IPS DF 6.9 (cell line): ENCODE measurements around the gene STPG4.
A peak's percentile ranks its signal among the peaks of the same experiment; 100 is the strongest.
"Not testable (repeated sequence)": the region's sequence is repeated elsewhere in the genome, so short reads cannot be mapped to it uniquely, and the experiment has no call there.

Experiments
- DNase-seq: peaks from one replicate; pipeline ENCODE4 v3.0.0-alpha.2; 2013; ENCODE audit warnings: low read depth, low spot score
- H3K27ac ChIP-seq: one replicate; pipeline ENCODE4 v1.5.1; 2013; ENCODE audit warnings: low read length, control low read depth
- H3K27me3 ChIP-seq: 2 replicates; pipeline ENCODE4 v1.6.1; 2013; ENCODE audit warnings: mild to moderate bottlenecking, low read length; ENCODE audit not compliant: control insufficient read depth, insufficient read depth
- H3K36me3 ChIP-seq: 2 replicates; pipeline ENCODE4 v1.6.1; 2013; ENCODE audit warnings: low read length; ENCODE audit not compliant: control insufficient read depth, insufficient read depth
- H3K4me1 ChIP-seq: 2 replicates; pipeline ENCODE4 v1.6.1; 2013; ENCODE audit warnings: low read length; ENCODE audit not compliant: control insufficient read depth, insufficient read depth
- H3K4me3 ChIP-seq: 2 replicates; pipeline ENCODE4 v1.5.1; 2013; ENCODE audit warnings: mild to moderate bottlenecking, low read length
- H3K9me3 ChIP-seq: 2 replicates; pipeline ENCODE4 v1.6.1; 2013; ENCODE audit warnings: low read length, inconsistent platforms; ENCODE audit not compliant: control insufficient read depth, insufficient read depth
- WGBS: extraction: QIAGEN DNeasy Blood & Tissue Kit; methylation state at CpG from one replicate; pipeline ENCODE4 v1.1.7; 2013; ENCODE audit warnings: mixed read lengths, missing lambda C conversion rate; ENCODE audit not compliant: insufficient read length, insufficient coverage; 5-methylcytosine and 5-hydroxymethylcytosine counted together

STPG4 gene

GRCh38 chr2:47174733-47175361, 19.7 kb upstream of the STPG4 start:
- WGBS: no CpG with 5 or more reads among the region's 15 CpGs

DNA sequence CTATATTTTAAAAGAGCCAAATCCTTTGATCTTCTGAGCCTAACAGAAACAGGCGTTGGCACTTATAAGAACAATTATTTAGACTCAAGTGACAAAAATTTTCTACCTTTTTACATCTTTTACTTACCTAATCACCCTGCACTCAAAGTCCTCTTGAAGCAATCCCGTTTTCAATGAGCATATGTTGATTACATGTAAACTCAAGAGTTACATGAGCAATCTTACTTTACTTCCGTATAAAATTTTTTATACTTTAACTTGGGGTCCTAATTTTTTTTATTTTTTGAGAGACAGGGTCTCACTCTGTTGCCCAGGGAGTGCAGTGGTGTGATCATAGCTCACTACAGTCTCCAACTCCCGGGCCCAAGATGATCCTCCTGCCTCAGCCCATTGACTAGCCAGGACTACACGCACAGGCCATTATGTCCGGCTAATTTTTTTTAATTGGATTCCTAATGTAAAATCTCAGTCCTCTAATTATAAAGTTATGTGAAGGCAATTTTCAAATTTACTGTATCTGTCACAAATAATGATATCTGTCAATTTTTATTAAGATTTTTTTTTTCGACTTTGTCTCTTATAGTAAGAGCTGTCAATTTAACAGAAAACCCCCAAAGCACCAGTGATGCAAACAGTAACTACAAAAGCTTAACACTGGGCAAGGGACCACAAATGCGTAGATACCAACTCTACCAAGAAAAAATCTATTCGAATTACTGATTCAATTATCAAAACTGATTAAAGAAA, 19.1 kb upstream of the STPG4 start:
- no CpG with 5 or more reads among the region's 9 CpGs for WGBS
- H3K4me1 ChIP-seq: peaks cover 1% of the 10 kb centered on the region; the same call in 1 of the 2 replicates
- DNase-seq: no peak
- H3K27me3 ChIP-seq: no peaks in the 10 kb centered on the region
- no peaks in the 10 kb centered on the region for H3K36me3 ChIP-seq
- no peaks in the 10 kb centered on the region for H3K9me3 ChIP-seq
- no peak overlapping the region for H3K27ac ChIP-seq
- H3K4me3 ChIP-seq: no peak overlapping the region

More at GRCh38 chr2:47174733-47175361, 19.7 kb upstream of the STPG4 start:
- no peak for DNase-seq
- Histone ChIP-seq H3K27ac (no peak overlapping the region), H3K4me1 (peaks cover 1% of the 10 kb centered on the region; the same call in 1 of the 2 replicates), H3K27me3 (no peaks in the 10 kb centered on the region), H3K36me3 (no peaks in the 10 kb centered on the region), H3K4me3 (peak overlapping the region; percentile 97; the same call in 1 of the 2 replicates), H3K9me3 (no peaks in the 10 kb centered on the region)

GRCh38 chr2:47172922-47173695, 18.0 kb upstream of the STPG4 start:
- Histone ChIP-seq H3K36me3 (0 out of 2 replicates have a peak, but pooled peaks cover 4% of the 10 kb centered on the region), H3K9me3 (no peaks in the 10 kb centered on the region), H3K4me1 (no peaks in the 10 kb centered on the region; the same call in 1 of the 2 replicates), H3K4me3 (no peak overlapping the region), H3K27ac (no peak overlapping the region), H3K27me3 (no peaks in the 10 kb centered on the region)
- no CpG with 5 or more reads among the region's 3 CpGs for WGBS
- no peak for DNase-seq

GRCh38 chr2:47172156-47172921, 17.2 kb upstream of the STPG4 start:
- 0 out of 2 replicates have a peak, but pooled peaks cover 5% of the 10 kb centered on the region for H3K36me3 ChIP-seq
- DNase-seq: no peak
- WGBS: no CpG with 5 or more reads among the region's 9 CpGs
- H3K4me1 ChIP-seq: no peaks in the 10 kb centered on the region
- no peak overlapping the region for H3K4me3 ChIP-seq
- H3K9me3 ChIP-seq: no peaks in the 10 kb centered on the region
- no peak overlapping the region for H3K27ac ChIP-seq
- no peaks in the 10 kb centered on the region for H3K27me3 ChIP-seq

GRCh38 chr2:47169784-47170183, 14.7 kb upstream of the STPG4 start:
- H3K36me3 ChIP-seq: 0 out of 2 replicates have a peak, but pooled peaks cover 6% of the 10 kb centered on the region
- no peak overlapping the region for H3K27ac ChIP-seq
- no peak for DNase-seq
- H3K9me3 ChIP-seq: no peaks in the 10 kb centered on the region
- no CpG with 5 or more reads among the region's 2 CpGs for WGBS
- H3K27me3 ChIP-seq: no peaks in the 10 kb centered on the region
- H3K4me3 ChIP-seq: no peak overlapping the region
- H3K4me1 ChIP-seq: no peaks in the 10 kb centered on the region

DNA sequence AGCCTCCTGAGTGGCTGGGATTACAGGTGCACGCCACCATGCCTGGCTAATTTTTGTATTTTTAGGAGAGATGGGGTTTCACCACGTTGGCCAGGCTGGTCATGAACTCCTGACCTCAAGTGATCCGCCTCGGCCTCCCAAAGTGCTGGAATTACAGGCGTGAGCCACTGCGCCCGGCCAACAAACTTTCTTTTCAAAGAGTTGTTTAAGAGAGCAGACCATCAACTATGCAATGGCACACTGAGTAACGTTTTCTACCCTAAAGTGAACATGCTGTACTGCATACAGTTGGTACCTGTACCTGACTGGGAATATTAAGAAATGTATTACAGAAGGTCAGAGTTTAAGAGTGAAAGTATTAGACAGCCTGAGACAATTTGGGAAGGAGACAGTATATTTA, 13.8 kb upstream of the STPG4 start:
- H3K4me1 ChIP-seq, H3K36me3 ChIP-seq, H3K27ac ChIP-seq, H3K27me3 ChIP-seq, H3K9me3 ChIP-seq, DNase-seq, H3K4me3 ChIP-seq: not testable (repeated sequence)
- WGBS: no CpG with 5 or more reads among the region's 8 CpGs

DNA sequence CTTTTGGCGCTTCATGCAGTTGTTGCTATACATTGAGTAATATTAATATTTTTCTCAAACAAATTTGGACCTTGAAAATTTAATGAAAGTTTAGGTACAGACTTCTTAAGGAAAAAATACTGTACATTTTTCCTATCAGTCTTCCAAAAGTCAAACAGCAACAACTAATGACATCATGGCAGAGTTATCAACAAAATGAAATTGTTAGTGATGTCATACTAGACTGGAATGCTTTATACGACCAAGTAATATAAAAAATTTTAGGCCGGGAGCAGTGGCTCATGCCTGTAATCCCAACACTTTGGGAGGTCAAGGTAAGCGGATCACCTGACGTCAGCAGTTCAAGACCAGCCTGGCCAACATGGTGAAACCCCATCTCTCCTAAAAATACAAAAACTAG, 12.0 kb upstream of the STPG4 start:
- Histone ChIP-seq H3K36me3 (0 out of 2 replicates have a peak, but pooled peaks cover 6% of the 10 kb centered on the region), H3K27ac (no peak overlapping the region), H3K27me3 (no peaks in the 10 kb centered on the region), H3K9me3 (no peaks in the 10 kb centered on the region), H3K4me3 (no peak overlapping the region), H3K4me1 (no peaks in the 10 kb centered on the region)
- WGBS: no CpG with 5 or more reads among the region's 5 CpGs
- no peak for DNase-seq

DNA sequence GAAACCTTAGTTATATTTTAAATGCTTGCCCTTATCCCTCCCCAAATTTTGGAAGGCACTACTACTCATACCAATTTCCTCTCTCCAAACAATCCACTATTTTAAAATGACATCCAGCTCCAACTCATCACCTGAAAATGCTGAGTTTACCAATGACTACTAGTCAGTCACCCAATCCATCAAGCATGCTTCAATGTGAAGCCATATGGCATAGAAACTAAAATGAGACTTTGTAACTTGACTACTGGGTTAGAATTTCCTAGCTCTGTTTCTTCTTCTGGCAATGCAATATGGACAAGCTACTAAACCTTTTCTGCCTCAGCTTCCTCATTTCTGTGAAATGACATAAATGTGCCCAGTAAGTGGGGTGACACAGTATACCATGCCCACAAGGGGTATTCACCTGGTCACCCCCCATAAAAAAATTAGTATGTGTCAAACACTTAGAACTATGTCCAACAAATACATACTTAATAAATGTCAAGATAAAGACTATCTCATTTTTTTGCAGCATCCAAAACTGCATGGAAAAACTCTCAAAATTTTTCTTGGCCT, 10.0 kb upstream of the STPG4 start:
- DNase-seq: no peak
- H3K36me3 ChIP-seq: peaks cover 10% of the 10 kb centered on the region; the same call in 1 of the 2 replicates
- no peaks in the 10 kb centered on the region for H3K4me1 ChIP-seq
- no peak overlapping the region for H3K4me3 ChIP-seq
- no peaks in the 10 kb centered on the region for H3K9me3 ChIP-seq
- no peaks in the 10 kb centered on the region for H3K27me3 ChIP-seq
- no peak overlapping the region for H3K27ac ChIP-seq

- Histone ChIP-seq H3K4me3 (no peak overlapping the region), H3K4me1 (no peaks in the 10 kb centered on the region), H3K36me3 (peaks cover 7% of the 10 kb centered on the region; the same call in 1 of the 2 replicates), H3K27me3 (no peaks in the 10 kb centered on the region), H3K9me3 (no peaks in the 10 kb centered on the region), H3K27ac (no peak overlapping the region)
- no CpG with 5 or more reads among the region's 3 CpGs for WGBS
- no peak for DNase-seq
Measured at GRCh38 chr2:47162780-47163179, 7.7 kb upstream of the STPG4 start.
